Measurements from ENCODE around the gene SATB2.

GRCh38 chr2:199303728-199304177 is 154.0 kb downstream of the SATB2 start:
- TF ChIP-seq CTCF (IDR thresholded peaks at IDR 0.05), result no peak
- no peak for TF ChIP-seq POLR2A (IDR thresholded peaks at IDR 0.05)

Measured in right lobe of liver (tissue), 4 donors.